Fibroblast of skin of right quadriceps (primary cell): Measurements from ENCODE around the gene FAM221B.

Source experiments
- DNase-seq: peaks from one replicate; pipeline ENCODE4 v3.0.0-alpha.2; 2013

The FAM221B gene

DNA sequence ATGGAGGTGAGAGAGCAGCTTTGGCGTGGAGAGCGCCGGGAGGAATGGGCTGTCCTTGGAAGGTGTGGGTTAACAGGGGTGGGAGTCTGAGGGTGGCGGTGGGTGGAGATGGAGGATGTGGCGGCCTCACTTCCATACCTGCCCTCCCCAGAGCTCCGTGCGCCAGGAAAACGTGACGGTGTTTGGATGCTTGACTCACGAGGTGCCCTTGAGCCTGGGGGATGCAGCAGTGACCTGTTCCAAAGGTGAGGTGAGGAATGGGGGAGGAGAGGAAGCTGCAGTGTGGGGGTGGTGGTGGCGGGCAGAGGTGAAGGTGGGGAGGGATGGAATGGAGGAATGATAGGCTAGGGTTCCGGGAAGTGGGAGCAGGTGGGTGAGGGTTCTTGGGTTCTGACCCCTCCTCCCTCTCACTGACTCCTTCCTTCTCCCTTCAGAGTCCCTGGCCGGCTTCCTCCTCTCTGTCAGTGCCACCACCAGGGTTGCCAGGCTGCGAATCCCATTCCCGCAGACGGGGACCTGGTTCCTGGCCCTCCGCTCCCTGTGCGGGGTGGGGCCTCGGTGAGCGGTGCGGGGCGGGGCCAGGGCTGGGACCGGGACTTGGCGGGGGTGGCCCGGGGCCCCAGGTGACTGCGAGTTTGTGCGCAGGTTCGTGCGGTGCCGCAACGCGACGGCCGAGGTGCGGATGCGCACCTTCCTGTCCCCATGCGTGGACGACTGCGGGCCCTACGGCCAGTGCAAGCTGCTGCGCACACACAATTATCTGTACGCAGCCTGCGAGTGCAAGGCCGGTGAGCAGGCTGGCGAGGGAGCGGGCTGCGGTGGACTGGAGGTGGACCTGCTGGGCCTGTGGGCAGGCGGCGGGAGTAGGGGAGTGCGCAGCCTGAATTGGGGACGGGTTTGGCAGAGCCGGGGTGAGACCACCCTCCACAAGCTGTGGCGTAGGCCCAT, 17.6 kb upstream of the FAM221B start:
- DNase-seq, result no peak

DNA sequence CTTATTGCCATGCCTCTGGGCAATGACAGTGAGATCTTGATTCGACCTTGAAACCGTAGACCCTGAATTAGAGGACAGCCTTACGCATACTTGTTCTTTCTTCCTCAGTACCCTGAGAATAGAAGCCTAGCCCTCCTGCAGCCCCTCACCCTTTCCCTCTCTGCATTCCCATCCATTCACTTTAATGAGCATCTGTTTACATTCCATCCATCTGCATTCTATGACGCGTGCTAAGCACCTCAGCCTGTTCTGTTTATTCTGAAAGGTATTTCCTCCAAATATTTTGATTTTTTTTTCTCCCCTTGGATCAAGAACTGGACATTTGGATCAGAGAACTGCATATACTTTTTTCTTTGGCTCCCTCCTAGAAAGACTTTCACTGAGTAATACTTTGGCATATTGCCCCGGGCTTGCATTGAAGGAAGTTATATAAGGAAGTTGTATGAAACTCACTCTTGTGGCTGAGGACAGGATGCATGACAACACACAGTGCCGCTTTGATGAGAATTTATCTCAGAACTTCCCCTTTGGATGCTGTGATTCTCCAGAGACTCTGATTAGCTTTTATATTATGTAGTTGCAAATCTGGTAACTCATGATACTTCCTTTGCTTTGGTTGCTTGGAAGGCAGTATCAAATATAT, 16.2 kb upstream of the FAM221B start:
- peak; percentile 92 for DNase-seq

GRCh38 chr9:35842795-35843194, 14.3 kb upstream of the FAM221B start:
- no peak for DNase-seq

- peak; percentile 23 for DNase-seq
These were observed 13.7 kb upstream of the FAM221B start for GRCh38 chr9:35842020-35842745.

GRCh38 chr9:35841645-35841900, 13.0 kb upstream of the FAM221B start:
- no peak for DNase-seq

- no peak for DNase-seq
These were observed 12.5 kb upstream of the FAM221B start for GRCh38 chr9:35840881-35841644.

- no peak for DNase-seq
These were observed 11.4 kb upstream of the FAM221B start for GRCh38 chr9:35839926-35840325.

- DNase-seq, result no peak
These were observed 8.1 kb upstream of the FAM221B start for GRCh38 chr9:35836595-35836994.

DNA sequence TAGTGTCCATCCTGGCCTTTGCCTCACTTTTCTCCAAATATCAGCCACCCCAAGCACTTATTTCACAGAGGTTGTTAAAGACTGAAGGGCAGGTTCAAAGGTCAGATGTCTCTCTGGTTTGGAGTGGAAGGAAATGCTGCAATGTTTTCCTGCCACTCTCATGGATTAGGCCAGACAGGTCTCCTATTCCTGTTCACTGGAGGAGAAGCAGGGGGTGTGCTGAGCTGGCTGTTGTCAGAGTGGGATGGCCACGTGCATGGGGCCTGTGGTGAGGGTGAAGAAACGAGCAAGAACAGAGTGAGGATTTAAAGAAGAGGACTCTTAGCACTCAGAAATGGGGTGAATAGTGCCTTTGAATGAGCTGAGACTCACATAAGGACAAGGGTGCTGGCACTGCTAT, 7.2 kb upstream of the FAM221B start:
- DNase-seq, result no peak

DNA sequence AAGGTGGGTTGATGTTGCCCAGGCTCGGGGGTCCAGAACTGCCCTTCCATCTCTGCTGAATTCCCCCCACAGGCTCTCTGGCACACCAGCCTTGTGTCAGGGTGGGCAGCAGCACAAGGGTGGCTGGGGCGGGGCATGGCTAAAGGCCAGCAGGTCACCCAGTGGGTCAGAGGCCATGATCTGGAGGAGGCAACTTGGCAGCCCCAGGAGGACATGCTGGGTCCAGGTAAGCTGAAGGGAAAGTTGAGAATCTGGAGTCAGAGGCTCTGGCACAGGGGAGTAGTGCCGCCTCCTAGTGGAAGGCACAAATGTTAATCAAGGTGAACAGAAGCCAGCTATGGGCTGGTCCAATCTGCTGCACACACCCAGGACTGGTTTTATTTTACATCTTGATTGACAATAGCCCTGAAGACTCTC, 6.7 kb upstream of the FAM221B start:
- no peak for DNase-seq

DNA sequence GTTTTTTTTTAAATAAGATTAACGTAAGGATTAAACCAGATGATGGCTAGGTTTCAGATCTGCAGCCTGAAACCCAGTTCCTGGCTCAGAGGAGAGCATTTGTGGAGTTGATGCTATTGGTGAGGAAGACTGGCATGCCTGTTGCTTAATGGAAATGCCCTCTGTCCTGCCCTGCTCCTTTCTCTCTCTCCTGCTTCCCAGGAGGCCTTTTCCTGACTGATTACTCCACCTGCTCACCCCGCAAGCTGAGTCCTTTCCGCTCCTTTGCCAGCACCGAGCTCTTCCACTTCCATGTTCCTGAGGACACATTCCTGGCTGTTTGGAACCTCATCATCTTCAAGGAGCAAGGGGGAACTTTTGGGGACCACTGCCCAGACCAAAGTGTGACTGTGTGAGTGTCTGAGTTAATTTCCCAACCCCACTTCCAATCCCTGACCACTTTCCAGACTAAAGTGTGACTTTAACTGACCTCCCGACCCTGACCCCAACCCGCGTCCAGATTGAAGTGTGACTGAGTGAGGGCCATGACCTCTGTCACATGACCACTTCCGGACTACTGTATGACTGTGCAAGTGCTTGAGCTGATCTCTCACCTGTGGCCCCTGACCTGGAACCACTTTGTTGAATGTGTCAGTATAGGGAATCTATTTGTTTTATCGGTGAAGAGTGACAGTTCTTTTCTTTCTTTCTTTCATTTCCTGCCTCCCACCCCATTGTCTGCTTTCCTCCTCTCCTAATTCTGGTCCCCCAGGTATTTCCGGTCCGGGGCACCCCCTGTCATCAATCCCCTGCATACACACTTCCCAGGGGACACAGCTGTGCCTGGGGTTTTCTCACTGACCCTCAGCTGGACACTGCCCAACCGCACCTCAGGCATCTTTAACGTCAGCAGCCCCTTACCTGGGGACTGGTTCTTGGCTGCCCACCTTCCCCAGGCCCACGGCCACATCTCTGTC, 6.0 kb upstream of the FAM221B start:
- no peak for DNase-seq

- DNase-seq, result no peak
These were observed 4.3 kb upstream of the FAM221B start for GRCh38 chr9:35832814-35833213.

DNA sequence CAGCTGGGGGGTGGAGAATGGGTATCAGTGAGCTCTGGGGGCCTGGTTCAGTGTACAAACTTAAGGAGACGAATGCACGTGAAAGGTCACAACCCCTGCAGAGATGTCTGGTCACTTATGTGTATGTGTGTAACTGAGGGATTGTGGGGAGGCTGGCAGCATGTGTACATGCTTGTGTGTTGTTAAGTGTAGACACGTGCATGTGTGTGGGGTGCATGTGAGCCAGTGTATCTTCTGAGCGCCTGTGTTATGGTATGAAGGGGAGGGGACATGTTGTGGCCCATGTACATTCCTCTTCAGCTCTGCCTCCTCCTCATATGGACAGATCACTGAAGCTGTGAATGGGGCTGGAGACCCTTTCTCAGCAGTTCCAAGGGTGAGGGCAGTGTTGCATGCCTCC, 2.5 kb upstream of the FAM221B start:
- DNase-seq, result no peak

GRCh38 chr9:35829764-35830096, 1.2 kb upstream of the FAM221B start:
- DNase-seq, result no peak

GRCh38 chr9:35829084-35829763, 692 bp upstream of the FAM221B start, which contains the start of gene TMEM8B:
Gene TMEM8B (plus strand): TSS chr9:35829228. CDS start chr9:35829448, 220 bp downstream.
- DNase-seq, result peak; percentile 91

DNA sequence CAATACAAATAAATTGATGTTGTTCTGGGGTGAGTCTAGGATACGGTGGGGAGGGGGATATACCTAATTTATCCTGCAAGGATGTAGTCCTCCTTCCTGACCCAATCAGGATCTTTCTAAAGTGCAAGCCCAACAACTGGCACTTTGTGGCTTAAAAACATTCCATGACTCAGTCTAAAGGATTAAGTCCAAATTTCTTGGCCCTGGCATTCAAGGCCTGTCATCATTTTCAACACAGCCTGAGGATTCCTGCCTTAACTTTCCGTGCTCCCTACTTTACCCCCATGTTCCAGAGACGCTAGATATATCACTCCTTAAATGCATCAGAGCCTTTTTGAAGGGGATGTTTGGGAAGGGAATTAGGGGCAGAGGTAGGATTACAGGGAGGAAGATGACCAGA, 1.0 kb downstream of the FAM221B start:
- DNase-seq, result peak; percentile 64

GRCh38 chr9:35826071-35826701, 2.3 kb downstream of the FAM221B start:
- DNase-seq, result peak; percentile 61

GRCh38 chr9:35822926-35823325, 5.6 kb downstream of the FAM221B start:
- no peak for DNase-seq

DNA sequence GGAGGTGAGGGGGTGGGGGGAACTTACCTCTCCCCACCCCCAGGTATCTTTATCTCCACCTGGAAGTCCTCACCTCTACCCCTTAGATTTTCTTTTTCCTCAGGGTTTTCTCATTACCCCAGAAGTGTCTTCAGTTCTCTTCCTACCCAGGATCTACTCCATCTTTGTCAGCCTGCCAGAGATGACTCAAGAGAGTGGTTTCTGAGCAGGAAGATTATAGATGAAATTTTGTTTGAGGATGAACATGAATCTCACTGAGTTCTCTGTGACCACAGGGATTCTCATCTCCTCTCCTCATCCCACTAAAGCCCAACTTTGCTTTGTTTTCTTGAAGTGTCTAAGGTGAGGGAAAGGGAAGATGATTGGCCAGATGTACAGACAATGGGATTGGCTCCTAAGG, 8.5 kb downstream of the FAM221B start:
- peak; percentile 77 for DNase-seq

DNA sequence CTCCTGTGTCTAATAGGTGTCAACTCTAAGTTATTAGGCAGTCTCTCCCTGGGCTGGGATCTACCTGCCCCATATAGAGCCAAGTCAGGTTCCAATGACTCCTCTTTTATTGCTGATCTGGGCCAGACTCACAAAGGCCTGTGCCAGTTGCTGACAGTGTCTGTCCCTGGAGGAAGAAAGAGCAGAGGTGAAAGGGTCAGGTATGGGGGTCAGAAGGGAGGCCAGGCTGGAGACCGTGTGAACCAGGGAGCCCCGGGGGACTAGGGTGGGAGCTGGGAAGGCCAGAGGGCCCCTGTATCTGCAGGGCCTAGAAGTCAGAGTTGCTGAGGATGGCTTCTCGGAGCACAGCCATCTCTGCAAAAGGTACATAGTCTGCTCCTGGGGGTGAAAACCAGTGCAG, 10.2 kb downstream of the FAM221B start:
- DNase-seq, result no peak

- DNase-seq, result no peak
These were observed 11.8 kb downstream of the FAM221B start for GRCh38 chr9:35816708-35817107.
